NCI-H1694 (cell line): ENCODE measurements around the gene GID4.

Experiments used
- DNase-seq: peaks from one replicate; lab custom pipeline; 2025; lab: John Stamatoyannopoulos, UW

The GID4 gene

GRCh38 chr17:18017958-18018357 is 21.2 kb upstream of the GID4 start:
- no peak for DNase-seq

DNA sequence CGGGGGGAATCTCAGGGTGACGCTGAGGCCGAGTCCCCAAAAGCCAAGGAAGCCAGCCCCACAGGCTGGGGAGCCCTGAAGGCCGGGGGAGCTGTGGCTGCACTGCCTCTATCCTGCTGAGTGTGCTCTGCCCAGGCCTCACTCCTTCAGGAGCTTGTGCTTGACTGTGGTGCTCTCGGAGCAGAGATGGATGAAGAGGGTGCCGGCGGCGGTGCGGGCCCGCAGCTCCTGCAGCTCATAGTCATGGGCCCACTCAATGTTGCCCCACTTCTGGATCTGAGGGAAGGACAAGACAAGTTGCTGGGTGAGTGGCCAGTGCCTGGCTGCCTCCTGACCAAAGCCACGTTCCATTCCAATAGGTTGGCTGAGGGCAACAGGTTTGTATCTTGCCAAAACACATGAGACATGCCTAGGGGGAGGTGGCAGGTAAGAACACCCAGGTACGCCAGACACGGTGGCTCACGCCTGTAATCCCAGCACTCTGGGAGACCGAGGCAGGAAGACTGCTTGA is 20.7 kb upstream of the GID4 start:
- no peak for DNase-seq

- DNase-seq: no peak
These were observed 19.4 kb upstream of the GID4 start for GRCh38 chr17:18019838-18020154.

DNA sequence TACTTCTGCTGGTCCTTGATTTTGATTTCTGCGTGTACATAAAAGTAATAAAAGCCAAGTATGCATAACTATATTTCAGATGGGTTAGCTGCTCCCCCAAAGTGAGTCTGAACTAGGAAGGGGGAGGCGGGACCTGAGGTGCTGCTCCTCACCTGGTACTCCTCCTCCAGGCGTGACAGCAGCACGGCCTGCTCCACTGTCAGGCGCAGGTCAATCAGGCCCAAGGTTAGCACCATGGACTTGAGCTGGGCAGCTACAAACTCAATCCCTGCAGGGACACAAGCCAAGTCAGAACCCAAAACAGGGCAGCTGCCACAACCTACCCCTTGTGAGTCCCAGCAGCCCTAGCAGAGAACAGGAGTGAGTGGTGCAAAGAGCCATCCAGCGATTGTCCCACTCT is 18.2 kb upstream of the GID4 start:
- no peak for DNase-seq

DNA sequence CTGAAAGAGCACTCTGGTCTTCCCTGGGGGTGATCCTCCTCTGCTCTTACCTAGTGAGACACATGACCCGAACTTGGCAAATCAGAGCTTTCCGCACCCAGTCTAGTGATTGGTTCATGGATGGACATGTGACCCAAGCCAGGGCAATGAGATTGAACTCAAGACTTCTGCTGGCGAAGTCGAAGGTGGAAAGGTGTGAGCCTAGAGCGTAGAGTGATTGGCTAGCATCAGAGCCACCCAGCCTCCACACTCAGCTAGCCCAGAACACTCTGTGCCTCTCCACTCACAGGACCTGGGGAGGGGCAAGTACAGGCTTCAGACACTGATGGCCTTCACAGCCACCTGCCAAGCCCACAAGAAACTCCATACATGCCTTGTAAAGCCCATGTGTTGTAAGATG is 17.8 kb upstream of the GID4 start:
- no peak for DNase-seq

DNA sequence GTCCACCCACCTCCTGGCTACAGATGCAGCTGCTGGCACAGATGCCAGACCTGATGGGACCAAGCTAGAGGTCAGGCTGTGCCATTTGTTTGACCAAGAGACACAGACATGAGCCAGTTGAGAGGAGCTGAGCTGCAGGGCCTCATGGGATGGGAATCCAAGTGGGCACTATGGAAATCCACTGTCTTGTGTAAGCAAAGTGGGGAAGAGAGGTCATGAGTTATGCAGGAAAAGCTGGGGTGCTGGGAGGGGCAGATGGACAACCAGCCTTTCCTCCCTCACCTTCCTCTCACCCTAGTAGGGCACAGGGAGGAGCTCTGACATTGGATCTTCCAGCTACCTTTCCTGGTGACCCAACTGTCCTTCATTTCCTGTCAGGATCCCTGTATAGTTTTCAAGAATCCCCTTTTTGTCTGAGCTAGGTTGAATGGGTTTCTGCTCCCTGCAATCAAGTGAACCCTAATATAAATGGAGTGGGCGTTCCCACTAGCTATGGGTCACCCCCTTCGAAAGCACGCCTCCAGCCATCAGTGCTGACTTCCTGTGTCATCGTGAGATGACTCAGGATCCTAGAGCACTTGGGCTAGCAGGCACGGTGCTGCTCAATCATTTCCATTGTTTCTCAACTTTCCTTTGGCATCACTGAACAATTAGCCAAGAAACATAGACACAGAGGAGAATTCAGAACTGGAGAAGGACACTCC is 13.8 kb upstream of the GID4 start:
- DNase-seq: no peak

- peak; percentile 97 for DNase-seq
These were observed 13.0 kb upstream of the GID4 start for GRCh38 chr17:18025945-18026776.

- DNase-seq: no peak
These were observed 11.9 kb upstream of the GID4 start for GRCh38 chr17:18027280-18027679.

GRCh38 chr17:18028114-18028951 is 10.9 kb upstream of the GID4 start:
- DNase-seq: peak; percentile 67

DNA sequence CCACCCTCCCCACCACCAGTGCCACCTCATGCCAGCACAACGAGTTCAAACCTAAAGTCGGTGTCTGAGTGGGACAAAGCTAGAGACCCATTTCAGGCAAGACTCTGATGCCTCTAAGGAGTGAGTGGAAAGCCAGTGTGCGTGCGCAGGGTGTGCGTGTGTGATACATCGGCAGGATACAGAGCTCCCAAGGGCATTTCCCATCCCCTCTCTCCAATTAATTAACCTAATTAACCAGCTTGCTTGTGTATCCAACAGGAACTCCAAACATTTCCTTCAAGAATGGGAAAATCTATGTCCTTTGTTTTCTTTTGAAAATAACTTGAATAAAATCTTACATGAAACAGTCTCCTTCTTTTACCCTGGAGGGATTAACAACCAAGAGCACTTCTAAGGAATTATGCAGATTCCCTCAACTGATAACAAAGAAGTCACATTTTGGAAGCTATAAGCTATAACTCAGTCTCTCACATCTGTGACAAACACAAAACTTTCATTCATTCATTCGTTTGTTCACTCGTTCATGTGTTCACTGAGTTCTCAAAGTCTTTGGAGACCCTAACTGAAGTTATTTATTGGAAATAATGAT is 10.2 kb upstream of the GID4 start:
- DNase-seq: no peak

- no peak for DNase-seq
These were observed 7.3 kb upstream of the GID4 start for GRCh38 chr17:18031955-18032354.

- DNase-seq: peak; percentile 94
These were observed 5.6 kb upstream of the GID4 start for GRCh38 chr17:18033442-18034099.

DNA sequence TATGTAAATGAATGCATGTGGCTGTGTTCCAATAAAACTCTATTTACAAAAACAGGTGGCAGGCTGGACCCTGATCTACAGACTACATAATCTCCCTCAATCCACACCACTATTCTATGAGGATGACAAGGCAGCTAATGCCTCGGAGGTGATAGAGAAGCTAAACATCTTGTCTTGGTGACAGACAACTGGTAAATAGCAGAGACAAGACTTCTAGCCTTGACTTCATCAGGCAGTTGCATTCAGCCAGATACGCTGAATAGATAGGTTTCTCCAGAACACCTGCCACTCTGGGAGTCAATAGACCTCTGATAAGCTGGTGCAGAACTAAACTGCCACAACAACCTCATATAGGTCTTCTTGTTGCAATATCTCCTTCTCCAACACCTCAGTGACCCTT is 3.5 kb upstream of the GID4 start:
- DNase-seq: no peak

GRCh38 chr17:18037486-18037885 is 1.7 kb upstream of the GID4 start:
- no peak for DNase-seq

GRCh38 chr17:18038149-18038850 is 908 bp upstream of the GID4 start:
- DNase-seq: no peak

DNA sequence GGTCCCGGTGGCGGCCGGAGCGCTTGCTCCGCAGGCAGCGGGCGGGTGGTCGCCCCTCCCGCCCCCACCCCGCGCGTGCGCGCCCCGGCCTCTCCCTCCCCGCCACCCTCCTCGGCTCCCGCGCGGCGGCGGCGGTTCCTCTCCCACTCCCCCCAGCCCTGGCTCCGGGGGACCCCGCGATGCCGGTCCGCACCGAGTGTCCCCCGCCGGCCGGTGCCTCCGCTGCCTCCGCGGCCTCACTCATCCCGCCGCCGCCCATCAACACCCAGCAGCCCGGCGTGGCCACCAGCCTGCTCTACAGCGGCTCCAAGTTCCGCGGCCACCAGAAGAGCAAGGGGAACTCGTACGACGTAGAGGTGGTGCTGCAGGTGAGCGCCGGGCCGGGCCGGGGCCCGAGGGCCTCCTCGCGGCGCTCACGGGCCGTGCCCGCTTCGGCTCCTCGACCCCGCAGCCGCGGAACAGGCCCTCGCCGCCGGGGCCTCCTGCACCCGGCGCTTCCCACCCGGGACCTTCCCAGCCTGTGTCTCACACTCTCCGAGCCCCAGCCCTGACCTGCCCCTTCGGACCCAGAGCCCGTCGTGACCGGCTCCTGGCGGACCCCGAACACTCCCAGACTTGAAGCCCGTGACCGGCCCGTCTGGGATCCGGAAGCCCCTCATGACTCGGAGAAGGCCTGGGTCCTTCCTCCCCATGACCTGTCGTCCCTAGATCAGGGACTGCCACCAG is 490 bp downstream of the GID4 start:
- no peak for DNase-seq

DNA sequence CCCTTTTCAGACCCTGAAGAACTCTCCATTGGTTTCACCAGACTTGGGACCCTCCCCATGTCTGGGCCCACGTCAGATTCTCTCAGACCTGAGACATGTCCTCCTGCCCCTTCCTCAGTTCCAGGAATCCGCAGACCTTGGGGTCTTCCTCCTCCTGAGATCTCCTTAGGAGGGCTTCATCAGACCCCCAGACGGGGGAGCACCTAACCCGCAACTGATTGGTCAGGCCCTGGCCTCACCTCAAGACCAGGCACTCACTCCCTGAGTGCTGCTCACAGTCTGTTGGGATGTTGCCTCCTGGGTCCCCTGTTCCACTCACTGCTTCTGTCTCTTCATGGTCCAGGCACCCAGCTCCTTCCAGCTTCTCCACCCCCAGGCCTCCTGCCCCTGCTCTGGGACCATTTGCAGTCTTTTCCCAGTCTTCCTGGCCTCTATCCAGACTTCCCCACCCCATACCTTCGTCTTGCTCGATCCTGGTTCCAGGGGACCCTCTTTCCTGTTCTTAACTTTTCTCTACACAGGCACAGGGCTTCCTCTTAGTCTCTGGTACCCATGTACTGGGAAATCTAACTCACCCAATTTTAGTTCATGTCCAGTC is 1.2 kb downstream of the GID4 start:
- DNase-seq: no peak

DNA sequence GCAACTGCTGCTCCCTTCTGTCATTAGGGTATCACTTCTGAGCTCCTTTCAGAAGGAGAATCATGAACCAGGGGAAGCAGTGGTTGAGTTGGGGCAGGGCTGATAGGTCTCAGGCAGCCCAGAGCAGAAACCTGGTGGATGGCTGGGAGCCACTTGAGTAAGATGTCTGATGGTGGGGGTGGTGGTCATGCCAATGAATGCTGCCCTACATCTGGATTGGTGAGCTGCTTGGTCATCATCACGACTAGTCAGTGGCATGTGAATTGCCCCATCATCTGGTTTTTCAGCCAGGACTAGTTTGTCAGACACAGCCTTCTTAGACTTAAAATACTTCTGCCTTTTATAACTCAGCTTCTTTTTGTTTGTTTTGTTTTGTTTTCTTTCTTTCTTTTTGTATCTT is 2.6 kb downstream of the GID4 start:
- DNase-seq: no peak

DNA sequence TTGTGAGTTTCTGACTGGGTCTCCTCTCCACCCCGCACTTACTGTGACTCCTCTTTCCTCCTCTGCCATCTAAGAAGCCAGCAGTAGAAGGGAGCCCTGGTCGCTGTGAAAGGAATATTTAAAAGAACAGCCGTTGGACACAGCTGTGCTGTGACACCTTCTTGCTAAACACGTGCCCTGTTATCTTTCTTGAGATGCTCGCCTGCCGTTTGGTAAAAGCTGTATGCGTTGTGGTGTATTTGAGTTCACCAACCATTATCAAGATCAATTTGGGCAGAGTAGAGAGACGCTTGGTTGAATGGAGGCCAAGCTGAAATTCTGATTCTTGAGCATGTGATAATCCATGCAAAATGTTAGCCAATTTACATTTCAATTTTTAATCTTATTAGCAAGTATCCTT is 3.8 kb downstream of the GID4 start:
- no peak for DNase-seq

DNA sequence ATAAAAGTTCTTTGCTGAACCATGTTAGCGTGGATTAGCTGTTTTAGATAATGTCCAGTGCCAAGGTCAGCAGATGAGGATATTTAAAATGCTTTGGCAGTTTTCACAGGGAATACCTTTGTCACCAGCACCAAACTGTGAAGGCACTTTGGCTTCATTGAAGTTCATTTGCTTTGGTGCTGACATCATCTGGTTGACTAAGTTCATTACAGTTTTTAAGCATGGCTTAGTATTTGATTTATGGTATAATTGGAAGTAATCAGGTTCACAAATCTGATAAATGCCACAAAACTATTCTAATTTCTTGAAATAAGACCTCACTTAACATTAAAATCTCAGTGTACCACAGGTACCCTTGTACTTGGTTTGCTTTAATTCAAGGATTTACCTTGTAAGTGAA is 4.3 kb downstream of the GID4 start:
- DNase-seq: no peak
